NCI-H748 (cell line): ENCODE results near the gene PPP1R7.
A peak's percentile ranks its signal among the peaks of the same experiment; 100 is the strongest.
"Not testable (repeated sequence)": the region's sequence is repeated elsewhere in the genome, so short reads cannot be mapped to it uniquely, and the experiment has no call there.

Experiments used
- DNase-seq: peaks from one replicate; lab custom pipeline; 2025; ENCODE audit not compliant: unreplicated experiment; lab: John Stamatoyannopoulos, UW

Gene PPP1R7

GRCh38 chr2:241190291-241190981, 40.2 kb downstream of the PPP1R7 start:
- DNase-seq, result no peak

- peak; percentile 42 for DNase-seq
These were observed 40.8 kb downstream of the PPP1R7 start for GRCh38 chr2:241191081-241191480.

GRCh38 chr2:241193271-241193670, 43.0 kb downstream of the PPP1R7 start:
- DNase-seq, result no peak

GRCh38 chr2:241194811-241195210, 44.5 kb downstream of the PPP1R7 start:
- no peak for DNase-seq

GRCh38 chr2:241195506-241196130, 45.4 kb downstream of the PPP1R7 start:
- no peak for DNase-seq

- DNase-seq, result not testable (repeated sequence)
These were observed 47.0 kb downstream of the PPP1R7 start for GRCh38 chr2:241197246-241197645.

- DNase-seq, result no peak
These were observed 47.7 kb downstream of the PPP1R7 start for GRCh38 chr2:241197947-241198346.

- DNase-seq, result no peak
These were observed 48.4 kb downstream of the PPP1R7 start for GRCh38 chr2:241198381-241199279.

GRCh38 chr2:241199286-241199685, 49.0 kb downstream of the PPP1R7 start:
- no peak for DNase-seq

- DNase-seq, result no peak
These were observed 49.9 kb downstream of the PPP1R7 start for GRCh38 chr2:241199897-241200821.

- no peak for DNase-seq
These were observed 50.6 kb downstream of the PPP1R7 start for GRCh38 chr2:241200822-241201395.

- no peak for DNase-seq
These were observed 51.4 kb downstream of the PPP1R7 start for GRCh38 chr2:241201445-241202267.

GRCh38 chr2:241202268-241202585, 52.0 kb downstream of the PPP1R7 start:
- DNase-seq, result no peak

GRCh38 chr2:241202681-241203080, 52.4 kb downstream of the PPP1R7 start:
- DNase-seq, result no peak

GRCh38 chr2:241203218-241204009, 53.1 kb downstream of the PPP1R7 start:
- no peak for DNase-seq

- DNase-seq, result no peak
These were observed 53.7 kb downstream of the PPP1R7 start for GRCh38 chr2:241204010-241204384.

- DNase-seq, result no peak
These were observed 54.2 kb downstream of the PPP1R7 start for GRCh38 chr2:241204490-241204889.

- DNase-seq, result no peak
These were observed 54.8 kb downstream of the PPP1R7 start for GRCh38 chr2:241205086-241205485.

- no peak for DNase-seq
These were observed 56.9 kb downstream of the PPP1R7 start for GRCh38 chr2:241207151-241207550.
